ENCODE measurements around the gene DIS3L2.

GRCh38 chr2:231935207-231935524, 26.3 kb upstream of the DIS3L2 start:
- TF ChIP-seq, protein P1, sequence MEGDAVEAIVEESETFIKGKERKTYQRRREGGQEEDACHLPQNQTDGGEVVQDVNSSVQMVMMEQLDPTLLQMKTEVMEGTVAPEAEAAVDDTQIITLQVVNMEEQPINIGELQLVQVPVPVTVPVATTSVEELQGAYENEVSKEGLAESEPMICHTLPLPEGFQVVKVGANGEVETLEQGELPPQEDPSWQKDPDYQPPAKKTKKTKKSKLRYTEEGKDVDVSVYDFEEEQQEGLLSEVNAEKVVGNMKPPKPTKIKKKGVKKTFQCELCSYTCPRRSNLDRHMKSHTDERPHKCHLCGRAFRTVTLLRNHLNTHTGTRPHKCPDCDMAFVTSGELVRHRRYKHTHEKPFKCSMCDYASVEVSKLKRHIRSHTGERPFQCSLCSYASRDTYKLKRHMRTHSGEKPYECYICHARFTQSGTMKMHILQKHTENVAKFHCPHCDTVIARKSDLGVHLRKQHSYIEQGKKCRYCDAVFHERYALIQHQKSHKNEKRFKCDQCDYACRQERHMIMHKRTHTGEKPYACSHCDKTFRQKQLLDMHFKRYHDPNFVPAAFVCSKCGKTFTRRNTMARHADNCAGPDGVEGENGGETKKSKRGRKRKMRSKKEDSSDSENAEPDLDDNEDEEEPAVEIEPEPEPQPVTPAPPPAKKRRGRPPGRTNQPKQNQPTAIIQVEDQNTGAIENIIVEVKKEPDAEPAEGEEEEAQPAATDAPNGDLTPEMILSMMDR (IDR thresholded peaks at IDR 0.05) = no peak
- TF ChIP-seq POLR2A (IDR thresholded peaks at IDR 0.05; ENCODE audit: low read depth) = no peak

Measured in esophagus muscularis mucosa (tissue), 3 donors.